Measurements from ENCODE around the gene NAB2. TPM values are rescaled to one million over a fixed set of nuclear protein-coding genes. Genes with fewer than 3 reads are reported as not detected.

The NAB2 gene
- total RNA-seq, result 38.1 TPM

- no peaks in the 10 kb centered on the region for H3K27me3 ChIP-seq (ENCODE audit: control insufficient read depth in 3 of 3, insufficient read depth in 3 of 3, low read length in 3 of 3)
- peaks cover 37 to 50% (median 44%) of the 10 kb centered on the region in 3 donors for H3K4me1 ChIP-seq (ENCODE audit: control insufficient read depth in 3 of 3, insufficient read depth in 3 of 3, low read length in 3 of 3)
- H3K36me3 ChIP-seq (ENCODE audit: control insufficient read depth in 3 of 3, insufficient read depth in 3 of 3, low read length in 3 of 3), result peaks cover 12 to 21% (median 18%) of the 10 kb centered on the region in 3 donors
- peak within 1 kb of the TSS; percentile 97 for H3K27ac ChIP-seq (ENCODE audit: low read depth, low read length)
- H3K4me3 ChIP-seq (ENCODE audit: low read length in 3 of 3), result peak within 1 kb of the TSS; percentile 83 to 88 (median 87)
- peak within 1 kb of the TSS; percentile 75 to 91 (median 87) for H3K9ac ChIP-seq (ENCODE audit: low read depth in 1 of 3, low read length in 3 of 3)
- no peaks in the 10 kb centered on the region for H3K9me3 ChIP-seq (ENCODE audit: control insufficient read depth in 3 of 3, low read length in 3 of 3)
Measured at GRCh38 chr12:57088354-57089270, at the start of gene NAB2. Gene NAB2, plus strand, starts transcription at chr12:57089114. Its CDS starts 158 bp downstream, at chr12:57089272.

GRCh38 chr12:57040211-57040610 is 48.7 kb upstream of the NAB2 start:
- H3K27me3 ChIP-seq (ENCODE audit: control insufficient read depth in 3 of 3, insufficient read depth in 3 of 3, low read length in 3 of 3), result peaks cover 0 to 5% (median 4%) of the 10 kb centered on the region in 3 donors
- no peak overlapping the region for H3K27ac ChIP-seq (ENCODE audit: low read depth, low read length)
- H3K4me1 ChIP-seq (ENCODE audit: control insufficient read depth in 3 of 3, insufficient read depth in 3 of 3, low read length in 3 of 3), result no peaks in the 10 kb centered on the region
- H3K9me3 ChIP-seq (ENCODE audit: control insufficient read depth in 3 of 3, low read length in 3 of 3), result no peaks in the 10 kb centered on the region
- no peak overlapping the region for H3K4me3 ChIP-seq (ENCODE audit: low read length in 3 of 3)
- no peaks in the 10 kb centered on the region for H3K36me3 ChIP-seq (ENCODE audit: control insufficient read depth in 3 of 3, insufficient read depth in 3 of 3, low read length in 3 of 3)
- no peak overlapping the region for H3K9ac ChIP-seq (ENCODE audit: low read depth in 1 of 3, low read length in 3 of 3)

- Histone ChIP-seq H3K36me3 (ENCODE audit: control insufficient read depth in 3 of 3, insufficient read depth in 3 of 3, low read length in 3 of 3) (no peaks in the 10 kb centered on the region), H3K4me1 (ENCODE audit: control insufficient read depth in 3 of 3, insufficient read depth in 3 of 3, low read length in 3 of 3) (no peaks in the 10 kb centered on the region), H3K9ac (ENCODE audit: low read depth in 1 of 3, low read length in 3 of 3) (no peak overlapping the region), H3K27me3 (ENCODE audit: control insufficient read depth in 3 of 3, insufficient read depth in 3 of 3, low read length in 3 of 3) (peaks cover 0 to 5% (median 4%) of the 10 kb centered on the region in 3 donors), H3K27ac (ENCODE audit: low read depth, low read length) (no peak overlapping the region), H3K9me3 (ENCODE audit: control insufficient read depth in 3 of 3, low read length in 3 of 3) (no peaks in the 10 kb centered on the region), H3K4me3 (ENCODE audit: low read length in 3 of 3) (no peak overlapping the region)
Measured at GRCh38 chr12:57040750-57041149, 48.2 kb upstream of the NAB2 start.

- no peaks in the 10 kb centered on the region for H3K4me1 ChIP-seq (ENCODE audit: control insufficient read depth in 3 of 3, insufficient read depth in 3 of 3, low read length in 3 of 3)
Measured at GRCh38 chr12:57042695-57043094, 46.2 kb upstream of the NAB2 start.

GRCh38 chr12:57044468-57044867 is 44.4 kb upstream of the NAB2 start:
- no peaks in the 10 kb centered on the region for H3K4me1 ChIP-seq (ENCODE audit: control insufficient read depth in 3 of 3, insufficient read depth in 3 of 3, low read length in 3 of 3)
- H3K27ac ChIP-seq (ENCODE audit: low read depth, low read length), result no peak overlapping the region
- H3K9ac ChIP-seq (ENCODE audit: low read depth in 1 of 3, low read length in 3 of 3), result no peak overlapping the region
- H3K36me3 ChIP-seq (ENCODE audit: control insufficient read depth in 3 of 3, insufficient read depth in 3 of 3, low read length in 3 of 3), result no peaks in the 10 kb centered on the region
- no peaks in the 10 kb centered on the region for H3K9me3 ChIP-seq (ENCODE audit: control insufficient read depth in 3 of 3, low read length in 3 of 3)
- H3K4me3 ChIP-seq (ENCODE audit: low read length in 3 of 3), result no peak overlapping the region
- peaks cover 4 to 21% (median 7%) of the 10 kb centered on the region in 3 donors for H3K27me3 ChIP-seq (ENCODE audit: control insufficient read depth in 3 of 3, insufficient read depth in 3 of 3, low read length in 3 of 3)

More at GRCh38 chr12:57042695-57043094, 46.2 kb upstream of the NAB2 start:
- Histone ChIP-seq H3K4me3 (ENCODE audit: low read length in 3 of 3) (no peak overlapping the region), H3K27me3 (ENCODE audit: control insufficient read depth in 3 of 3, insufficient read depth in 3 of 3, low read length in 3 of 3) (peaks cover 4 to 21% (median 7%) of the 10 kb centered on the region in 3 donors), H3K9ac (ENCODE audit: low read depth in 1 of 3, low read length in 3 of 3) (no peak overlapping the region), H3K9me3 (ENCODE audit: control insufficient read depth in 3 of 3, low read length in 3 of 3) (no peaks in the 10 kb centered on the region), H3K36me3 (ENCODE audit: control insufficient read depth in 3 of 3, insufficient read depth in 3 of 3, low read length in 3 of 3) (no peaks in the 10 kb centered on the region), H3K27ac (ENCODE audit: low read depth, low read length) (no peak overlapping the region)

- Histone ChIP-seq H3K27me3 (ENCODE audit: control insufficient read depth in 3 of 3, insufficient read depth in 3 of 3, low read length in 3 of 3) (peaks cover 4 to 24% (median 7%) of the 10 kb centered on the region in 3 donors), H3K36me3 (ENCODE audit: control insufficient read depth in 3 of 3, insufficient read depth in 3 of 3, low read length in 3 of 3) (no peaks in the 10 kb centered on the region), H3K4me1 (ENCODE audit: control insufficient read depth in 3 of 3, insufficient read depth in 3 of 3, low read length in 3 of 3) (no peaks in the 10 kb centered on the region), H3K9ac (ENCODE audit: low read depth in 1 of 3, low read length in 3 of 3) (no peak overlapping the region), H3K27ac (ENCODE audit: low read depth, low read length) (no peak overlapping the region), H3K4me3 (ENCODE audit: low read length in 3 of 3) (no peak overlapping the region), H3K9me3 (ENCODE audit: control insufficient read depth in 3 of 3, low read length in 3 of 3) (no peaks in the 10 kb centered on the region)
Measured at GRCh38 chr12:57044889-57045288, 44.0 kb upstream of the NAB2 start.

GRCh38 chr12:57046086-57046791 is 42.7 kb upstream of the NAB2 start:
- no peaks in the 10 kb centered on the region for H3K9me3 ChIP-seq (ENCODE audit: control insufficient read depth in 3 of 3, low read length in 3 of 3)
- H3K4me3 ChIP-seq (ENCODE audit: low read length in 3 of 3), result no peak overlapping the region
- no peaks in the 10 kb centered on the region for H3K36me3 ChIP-seq (ENCODE audit: control insufficient read depth in 3 of 3, insufficient read depth in 3 of 3, low read length in 3 of 3)
- no peaks in the 10 kb centered on the region for H3K4me1 ChIP-seq (ENCODE audit: control insufficient read depth in 3 of 3, insufficient read depth in 3 of 3, low read length in 3 of 3)
- H3K9ac ChIP-seq (ENCODE audit: low read depth in 1 of 3, low read length in 3 of 3), result no peak overlapping the region
- H3K27ac ChIP-seq (ENCODE audit: low read depth, low read length), result no peak overlapping the region
- H3K27me3 ChIP-seq (ENCODE audit: control insufficient read depth in 3 of 3, insufficient read depth in 3 of 3, low read length in 3 of 3), result peaks cover 4 to 26% (median 7%) of the 10 kb centered on the region in 3 donors

GRCh38 chr12:57046947-57047890 is 41.7 kb upstream of the NAB2 start:
- Histone ChIP-seq H3K9ac (ENCODE audit: low read depth in 1 of 3, low read length in 3 of 3) (no peak overlapping the region), H3K27ac (ENCODE audit: low read depth, low read length) (no peak overlapping the region)

GRCh38 chr12:57047981-57048380 is 40.9 kb upstream of the NAB2 start:
- H3K27me3 ChIP-seq (ENCODE audit: control insufficient read depth in 3 of 3, insufficient read depth in 3 of 3, low read length in 3 of 3), result peaks cover 4 to 26% (median 7%) of the 10 kb centered on the region in 3 donors
- H3K27ac ChIP-seq (ENCODE audit: low read depth, low read length), result no peak overlapping the region
- no peaks in the 10 kb centered on the region for H3K9me3 ChIP-seq (ENCODE audit: control insufficient read depth in 3 of 3, low read length in 3 of 3)
- no peak overlapping the region for H3K9ac ChIP-seq (ENCODE audit: low read depth in 1 of 3, low read length in 3 of 3)
- no peaks in the 10 kb centered on the region for H3K36me3 ChIP-seq (ENCODE audit: control insufficient read depth in 3 of 3, insufficient read depth in 3 of 3, low read length in 3 of 3)
- no peaks in the 10 kb centered on the region for H3K4me1 ChIP-seq (ENCODE audit: control insufficient read depth in 3 of 3, insufficient read depth in 3 of 3, low read length in 3 of 3)
- H3K4me3 ChIP-seq (ENCODE audit: low read length in 3 of 3), result no peak overlapping the region

More at GRCh38 chr12:57046947-57047890, 41.7 kb upstream of the NAB2 start:
- Histone ChIP-seq H3K4me1 (ENCODE audit: control insufficient read depth in 3 of 3, insufficient read depth in 3 of 3, low read length in 3 of 3) (no peaks in the 10 kb centered on the region), H3K27me3 (ENCODE audit: control insufficient read depth in 3 of 3, insufficient read depth in 3 of 3, low read length in 3 of 3) (peaks cover 4 to 26% (median 7%) of the 10 kb centered on the region in 3 donors), H3K4me3 (ENCODE audit: low read length in 3 of 3) (no peak overlapping the region), H3K36me3 (ENCODE audit: control insufficient read depth in 3 of 3, insufficient read depth in 3 of 3, low read length in 3 of 3) (no peaks in the 10 kb centered on the region), H3K9me3 (ENCODE audit: control insufficient read depth in 3 of 3, low read length in 3 of 3) (no peaks in the 10 kb centered on the region)
